Embryonic facial prominence (tissue), 1 donor: ENCODE measurements around the gene PCYT1B.
A peak's percentile ranks its signal among the peaks of the same experiment; 100 is the strongest.
"Not testable (repeated sequence)": the region's sequence is repeated elsewhere in the genome, so short reads cannot be mapped to it uniquely, and the experiment has no call there.

ENCODE experiments used
- DNase-seq: peaks from one replicate; pipeline ENCODE4 v3.0.0-alpha.2; 2016; ENCODE audit errors: extremely low spot score

PCYT1B gene

DNA sequence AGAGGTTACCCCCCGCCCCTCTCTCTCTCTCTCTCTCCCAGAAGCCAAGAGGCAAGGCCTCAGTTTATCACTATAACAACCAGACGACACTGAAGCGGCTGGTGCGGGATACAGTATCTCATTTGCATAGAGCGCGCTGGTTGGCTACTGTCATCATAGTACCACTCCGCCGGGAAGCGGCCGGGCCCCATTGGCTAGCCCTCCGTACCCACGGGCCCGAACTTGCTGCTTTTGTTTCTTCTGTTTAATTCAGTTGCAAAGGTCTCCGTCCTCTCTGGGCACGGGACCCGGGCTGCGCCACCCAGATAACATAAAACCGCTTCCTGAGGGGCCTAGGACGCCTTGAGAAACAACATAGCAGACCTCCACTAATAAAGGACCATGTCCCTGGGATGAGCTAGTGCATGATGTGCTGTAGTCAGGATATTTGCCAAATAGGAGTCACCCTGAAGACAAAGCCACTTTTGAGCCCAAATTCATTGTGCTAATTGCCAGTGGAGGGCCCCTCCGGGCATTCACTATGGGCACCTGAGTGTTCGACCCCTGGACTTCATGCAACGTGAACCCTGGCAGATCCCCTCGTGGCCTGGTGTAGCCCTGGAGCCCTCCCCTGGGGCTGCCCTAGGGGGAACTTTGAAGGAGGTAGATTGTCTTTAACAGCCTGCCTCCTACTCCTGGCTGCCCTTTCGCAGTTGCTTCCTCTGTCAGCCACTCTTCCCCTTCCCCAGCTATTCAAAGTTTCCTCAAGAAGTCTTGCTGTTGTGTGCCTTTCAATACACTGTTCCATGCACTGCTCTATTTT, at the start of gene PCYT1B:
TSS of gene PCYT1B (minus strand) at position 91 of the 802 bp plus-strand sequence. CDS start 242 bp downstream, outside the sequence.
- DNase-seq: peak; percentile 69

DNA sequence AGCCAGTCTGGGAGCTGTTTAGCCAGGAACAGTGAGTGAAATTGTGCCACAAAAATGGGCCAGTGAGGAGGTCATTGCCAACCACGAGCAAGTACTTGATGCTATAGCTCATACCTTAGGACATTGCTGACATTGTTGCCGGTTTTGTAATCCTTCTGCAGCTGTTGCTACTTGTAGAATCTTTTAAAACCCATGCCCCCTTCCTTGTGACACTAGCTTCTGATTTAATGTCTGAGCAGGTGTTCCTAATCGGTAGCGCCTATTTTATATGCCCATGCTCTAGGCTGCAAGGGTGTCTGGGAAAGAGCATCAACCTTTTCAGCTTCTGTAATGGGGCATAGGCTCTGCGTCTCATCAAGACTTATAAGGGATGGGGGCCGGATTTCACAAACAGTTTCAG, 49.1 kb upstream of the PCYT1B start:
- no peak for DNase-seq

DNA sequence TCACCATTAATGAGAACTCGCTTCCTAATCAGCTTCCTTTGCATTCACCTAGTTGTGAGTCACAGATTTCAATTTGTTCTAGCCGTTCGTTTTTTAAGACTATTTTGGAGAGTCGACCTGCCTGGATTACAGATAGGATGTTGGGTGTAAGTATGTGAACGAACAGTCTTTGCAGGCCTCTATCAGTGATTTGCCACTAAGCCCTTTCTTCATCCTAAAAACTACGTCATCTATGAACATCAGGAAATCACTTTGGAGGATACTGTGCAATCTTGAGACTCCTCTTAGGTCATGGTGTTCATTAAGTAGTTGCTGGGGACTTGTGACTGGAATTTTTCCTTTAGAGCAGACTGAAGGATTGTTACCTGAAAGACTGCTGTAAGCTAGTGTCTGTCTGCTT, 47.7 kb upstream of the PCYT1B start:
- DNase-seq: no peak

DNA sequence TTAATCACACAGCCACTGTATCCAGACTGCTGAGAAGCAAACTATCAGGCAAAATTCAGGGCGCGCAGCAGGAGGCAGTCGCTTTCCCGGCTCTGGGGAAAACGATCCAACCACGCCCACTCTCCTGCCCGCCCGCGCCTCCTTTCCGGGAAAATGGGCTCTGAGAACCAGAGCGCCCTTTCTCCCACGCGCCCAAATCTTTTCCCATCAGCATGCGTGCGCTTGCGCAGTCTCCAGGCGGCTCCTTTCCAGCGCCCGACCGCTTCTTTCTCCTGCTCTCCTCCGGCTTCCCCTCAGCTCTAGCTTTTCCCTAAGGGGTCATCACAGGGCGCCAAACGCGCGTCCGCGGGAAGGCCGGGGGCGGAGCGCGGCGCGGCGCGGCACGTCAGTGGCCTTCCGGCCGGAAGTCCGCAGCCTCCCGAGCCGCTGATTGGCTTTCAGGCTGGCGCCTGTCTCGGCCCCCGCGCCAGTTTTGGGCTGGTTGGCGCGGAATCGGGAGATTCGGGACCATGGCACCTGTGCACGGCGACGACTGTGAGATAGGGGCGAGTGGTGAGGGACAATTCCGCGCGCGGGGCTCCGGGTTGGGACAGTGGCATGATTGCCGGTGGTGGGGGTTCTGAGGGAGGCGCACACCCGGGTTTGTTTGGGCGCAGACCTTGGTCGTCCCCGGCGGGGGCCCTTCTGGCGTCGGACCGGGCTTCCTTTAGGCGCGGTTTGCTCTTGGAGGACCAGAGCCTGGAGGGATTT, 46.5 kb upstream of the PCYT1B start, which contains the start of gene POLA1:
TSS of gene POLA1 (plus strand) at position 466 of the 750 bp plus-strand sequence. CDS start at position 510, 44 bp downstream.
- peak; percentile 83 for DNase-seq

DNA sequence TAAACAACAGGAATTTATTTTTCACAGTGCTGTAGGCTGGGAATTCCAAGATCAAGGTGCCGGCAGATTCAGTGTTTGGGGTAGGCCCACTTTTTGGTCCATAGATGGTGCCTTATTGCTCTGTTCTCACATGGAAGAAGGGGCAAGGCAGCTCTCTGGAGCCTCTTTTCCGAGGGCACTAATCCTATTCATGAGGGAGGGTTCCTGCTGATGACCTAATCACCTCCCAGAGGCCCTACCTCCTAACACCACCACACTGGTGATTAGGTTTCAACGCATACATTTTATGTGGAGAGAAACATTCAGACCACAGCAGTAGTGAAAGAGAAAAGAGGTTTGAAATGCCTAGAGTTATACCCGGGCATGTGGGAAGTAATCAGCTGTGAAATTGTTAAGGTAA, 45.2 kb upstream of the PCYT1B start:
- no peak for DNase-seq

DNA sequence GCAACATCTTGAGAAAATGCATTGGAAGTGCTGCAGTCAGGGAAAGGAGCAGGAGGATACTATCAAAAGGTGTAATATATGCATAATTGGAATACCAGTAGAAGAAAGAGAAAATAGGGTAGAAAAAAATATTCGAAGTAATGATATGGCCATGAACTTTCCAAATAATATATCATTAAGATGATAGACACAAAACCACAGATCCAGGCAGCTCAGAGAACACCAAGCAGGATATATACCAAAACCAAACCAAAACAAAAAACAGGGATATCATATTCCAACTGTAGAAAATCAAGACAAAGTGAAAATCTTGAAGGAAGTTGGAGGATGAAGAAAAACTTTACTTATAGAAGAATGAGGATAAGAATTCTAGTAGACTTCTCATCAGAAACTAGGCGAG, 36.9 kb upstream of the PCYT1B start:
- no peak for DNase-seq

DNA sequence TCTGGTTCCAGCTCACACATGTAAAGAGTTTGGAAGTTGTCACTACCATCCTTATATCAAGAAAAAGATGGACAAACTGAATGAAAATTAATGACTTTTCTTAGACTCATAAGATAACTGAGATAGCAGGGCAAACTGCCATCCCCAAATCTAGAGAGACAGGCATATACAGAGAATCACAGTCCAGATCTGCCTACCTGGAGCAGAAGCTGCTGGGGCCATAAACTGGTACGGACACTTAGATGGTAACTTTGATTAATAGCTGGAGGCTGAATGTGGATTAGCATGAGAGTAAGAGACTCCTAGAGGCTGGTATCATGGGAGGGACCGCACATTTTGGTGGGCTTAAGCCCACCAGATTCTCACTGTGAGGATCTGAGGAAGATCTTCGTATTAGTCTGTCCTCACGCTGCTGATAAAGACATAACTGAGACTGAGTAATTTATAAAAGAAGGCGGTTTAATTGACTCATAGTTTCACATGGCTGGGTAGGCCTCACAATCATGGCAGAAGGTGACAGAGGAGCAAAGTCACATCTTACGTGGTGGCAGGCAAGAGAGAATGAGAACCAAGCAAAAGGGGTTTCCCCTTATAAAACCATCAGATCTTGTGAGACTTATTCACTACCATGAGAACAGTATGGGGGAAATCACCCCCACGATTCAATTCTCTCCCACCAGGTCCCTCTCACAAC, 35.7 kb upstream of the PCYT1B start:
- DNase-seq: no peak

DNA sequence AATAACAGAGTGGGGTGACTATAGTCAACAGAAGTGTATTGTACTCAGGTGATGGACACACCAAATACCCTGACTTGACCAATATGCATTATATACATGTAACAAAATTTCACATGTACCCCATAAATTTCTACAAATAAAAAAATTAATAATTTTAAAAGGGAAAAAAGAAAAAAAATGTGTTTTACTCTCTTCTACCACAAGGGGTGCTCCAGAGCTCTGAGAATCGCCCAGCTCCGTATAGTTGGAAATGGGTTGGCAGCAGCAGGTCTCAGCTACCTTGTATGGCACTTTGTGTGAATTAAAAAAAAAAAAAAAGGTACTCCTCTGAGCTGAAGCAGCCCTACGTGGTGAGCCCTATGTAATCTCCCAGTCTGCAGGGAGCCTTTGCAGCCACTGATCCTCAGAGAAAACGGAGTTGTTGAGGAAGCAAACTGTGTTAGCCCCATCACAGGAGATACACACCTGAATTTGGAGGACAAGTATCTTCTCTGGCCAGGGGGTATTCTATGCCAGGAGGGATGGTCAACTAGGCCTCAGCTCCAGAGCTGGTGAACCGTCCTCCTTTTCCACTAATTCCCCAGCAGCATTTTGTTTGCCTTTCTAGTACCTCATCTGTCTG, 29.4 kb upstream of the PCYT1B start:
- no peak for DNase-seq

DNA sequence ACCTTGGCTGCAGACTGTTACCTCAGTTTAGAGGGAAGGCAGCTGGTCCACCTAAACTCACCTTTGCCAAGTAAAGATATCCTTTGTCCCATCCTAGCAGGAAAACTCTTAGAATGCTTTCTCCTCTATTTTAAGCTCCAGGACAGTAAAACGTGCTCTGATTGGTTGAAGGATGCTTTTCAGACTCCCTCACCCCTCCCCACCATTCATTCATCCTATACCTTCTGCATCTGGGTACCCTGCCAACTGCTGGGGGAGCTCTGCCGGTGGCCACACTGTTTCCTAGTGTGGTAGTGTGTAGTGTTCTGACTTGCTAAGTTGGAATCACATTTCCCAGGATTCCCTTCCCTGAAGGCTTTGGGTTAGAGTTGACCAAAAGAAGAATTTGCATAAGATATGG, 26.3 kb upstream of the PCYT1B start:
- no peak for DNase-seq

DNA sequence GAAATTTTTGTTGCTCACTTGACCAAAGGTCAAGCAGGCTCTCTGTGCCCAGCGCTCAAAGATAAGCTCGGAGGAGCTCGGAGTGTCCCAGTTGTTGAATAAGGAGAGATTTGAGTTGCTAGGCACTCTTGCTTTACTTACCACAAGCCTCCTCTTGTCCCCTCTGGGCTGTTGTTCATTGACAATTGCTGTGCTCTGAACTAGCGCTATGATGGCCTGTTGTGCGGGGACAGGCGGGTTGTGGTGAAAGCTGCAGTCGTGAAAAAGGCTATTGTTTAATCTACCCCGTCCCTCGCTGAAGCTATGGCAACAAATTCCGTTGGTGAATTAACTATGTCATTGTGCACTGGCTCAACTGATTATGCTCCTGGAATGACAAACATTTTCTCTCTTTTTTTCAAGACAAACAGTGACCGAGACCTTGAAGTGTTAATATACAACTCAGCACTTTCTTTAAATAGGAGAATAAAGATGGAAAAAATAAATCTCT, 25.6 kb upstream of the PCYT1B start:
- no peak for DNase-seq

DNA sequence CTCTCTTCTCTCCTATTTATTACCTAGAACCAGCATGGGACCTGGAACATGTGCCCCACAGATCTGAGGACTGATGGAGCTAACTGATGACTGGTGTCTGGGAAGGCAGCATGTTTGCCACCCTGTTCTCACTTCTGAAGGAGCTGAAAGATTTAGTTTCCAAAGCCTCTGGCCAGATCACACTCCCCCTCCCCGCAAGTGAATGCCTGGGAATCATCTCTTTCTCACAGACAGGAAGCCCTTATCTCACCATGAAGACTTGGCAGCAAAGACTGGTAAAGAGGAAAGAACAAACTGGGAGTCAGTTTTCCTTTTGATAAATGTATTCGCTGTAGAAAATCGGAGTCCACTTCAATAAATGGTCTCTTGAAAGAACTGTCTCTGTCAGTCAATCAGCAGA, 21.0 kb upstream of the PCYT1B start:
- no peak for DNase-seq

DNA sequence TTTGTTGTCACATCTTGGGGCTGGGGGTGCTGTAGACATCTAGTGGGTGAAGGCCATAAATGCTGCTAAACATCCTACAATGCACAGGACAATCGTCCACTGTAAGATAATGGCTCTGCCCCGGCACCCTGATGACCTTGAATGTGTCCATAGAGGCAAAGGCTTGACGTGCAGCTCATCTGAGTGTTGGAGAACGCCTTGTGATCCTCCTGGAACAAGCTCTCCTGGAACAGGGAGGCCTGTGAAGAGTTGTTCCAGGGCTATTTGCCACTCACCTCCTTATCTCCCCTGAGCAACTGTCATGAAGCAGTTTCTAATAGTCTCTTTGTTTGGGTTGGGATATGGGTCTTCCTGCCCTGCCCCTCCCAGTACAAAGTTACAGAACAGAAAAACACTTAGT, 15.2 kb upstream of the PCYT1B start:
- DNase-seq: no peak

DNA sequence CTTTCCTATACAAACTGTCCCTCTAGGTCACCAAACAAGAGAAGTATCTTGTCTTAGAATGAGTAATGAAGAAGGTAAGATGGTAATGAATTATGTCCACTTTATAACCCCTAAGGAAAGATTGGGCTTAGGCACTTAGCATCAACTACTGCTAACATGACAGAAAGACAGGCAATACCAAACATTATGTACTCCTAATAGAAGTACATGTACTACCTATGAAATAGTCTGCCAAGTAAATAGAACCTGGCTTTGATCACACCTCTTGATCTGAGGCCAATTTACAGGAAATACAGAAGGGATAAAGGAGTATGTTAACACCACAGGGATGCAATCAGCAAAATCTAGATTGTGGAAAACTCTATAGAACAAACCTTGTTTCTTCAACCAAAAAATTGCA, 14.1 kb upstream of the PCYT1B start:
- DNase-seq: no peak

DNA sequence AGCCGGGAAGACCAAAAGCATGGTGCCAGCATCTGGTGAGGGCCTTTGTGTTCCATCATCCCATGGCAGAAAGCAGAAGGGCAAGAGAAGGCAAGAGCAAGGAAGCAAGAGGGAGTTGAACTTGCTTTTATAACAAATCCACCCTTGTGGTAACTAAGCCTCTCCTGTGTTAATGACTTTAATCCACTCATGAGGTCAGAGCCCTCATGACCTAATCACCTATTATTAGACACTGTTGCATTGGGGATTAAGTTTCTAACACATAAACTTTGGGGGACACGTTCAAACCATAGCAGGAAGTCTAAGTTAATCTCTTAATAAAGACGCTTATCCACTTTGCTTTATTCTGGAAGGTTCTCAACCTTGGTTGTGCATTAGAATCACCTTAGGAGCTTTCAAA, 12.5 kb upstream of the PCYT1B start:
- DNase-seq: no peak

DNA sequence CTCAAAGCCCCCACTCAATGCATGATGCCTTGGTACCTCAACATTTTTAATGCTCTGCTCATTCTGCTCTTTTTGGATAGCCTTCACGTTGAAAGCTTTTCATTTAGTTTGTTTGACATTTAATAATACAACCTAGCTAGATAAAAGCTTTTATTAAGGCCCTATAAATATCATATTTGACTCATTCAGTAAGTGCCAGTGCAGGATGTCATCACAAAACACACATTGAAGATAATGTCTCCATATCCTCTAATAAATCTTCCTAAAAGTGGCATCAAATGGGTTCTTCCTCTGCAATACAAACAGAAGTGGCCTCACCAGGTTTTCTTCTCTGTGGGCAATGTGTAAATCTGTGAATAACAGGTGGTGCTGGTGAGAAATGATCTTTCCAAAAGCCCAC, 12.0 kb upstream of the PCYT1B start:
- DNase-seq: no peak

DNA sequence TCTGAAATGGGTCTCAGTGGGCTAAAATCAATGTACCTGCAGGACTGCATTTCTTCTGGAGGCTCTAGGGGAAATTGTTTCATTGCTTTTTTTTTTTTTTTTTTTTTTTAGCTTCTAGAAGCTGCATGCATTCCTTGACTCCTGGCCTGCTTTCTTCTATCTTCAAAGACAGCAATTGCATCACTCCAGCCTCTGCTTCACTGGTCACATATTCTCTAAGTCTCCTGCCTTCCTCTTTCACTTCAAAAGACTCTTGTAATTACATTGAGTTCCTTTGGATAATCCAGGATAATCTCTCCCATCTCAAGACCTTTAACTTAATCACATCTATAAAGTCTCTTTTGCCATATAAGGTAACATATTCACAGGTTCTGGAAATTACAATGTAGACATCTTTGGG, 11.3 kb upstream of the PCYT1B start:
- no peak for DNase-seq

DNA sequence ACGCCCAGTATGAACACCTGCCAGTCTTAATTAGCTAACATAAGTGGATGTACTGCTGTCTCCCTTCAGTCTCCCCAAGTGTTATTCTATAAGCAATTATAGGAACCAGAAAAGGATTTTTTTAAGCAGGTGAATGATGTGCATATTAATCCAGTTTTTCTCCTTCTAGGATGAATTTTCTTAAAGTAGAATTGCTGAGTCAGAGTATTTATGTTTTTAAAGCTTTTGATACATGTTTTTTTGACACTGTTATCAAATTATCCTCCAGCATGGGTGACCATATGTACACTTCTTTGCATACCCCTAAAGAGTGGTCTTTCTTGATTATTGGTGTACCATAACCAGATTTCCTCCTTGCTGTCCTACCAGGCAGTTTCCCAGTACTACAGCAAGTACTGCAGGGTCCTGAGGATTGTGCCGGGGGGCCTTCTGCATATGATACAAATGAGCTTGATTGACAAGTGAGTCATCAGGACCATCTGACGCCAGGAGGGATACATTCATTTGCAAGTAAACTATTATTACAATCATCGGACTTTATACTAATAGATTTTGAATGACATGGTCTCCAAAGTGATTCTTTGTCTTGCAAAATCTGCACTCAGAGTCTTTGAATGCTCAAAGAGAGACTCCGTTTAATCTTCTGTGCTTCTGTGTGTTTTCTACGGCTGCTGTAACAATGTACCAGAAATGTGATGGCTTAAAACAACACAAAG, 10.7 kb upstream of the PCYT1B start:
- no peak for DNase-seq

DNA sequence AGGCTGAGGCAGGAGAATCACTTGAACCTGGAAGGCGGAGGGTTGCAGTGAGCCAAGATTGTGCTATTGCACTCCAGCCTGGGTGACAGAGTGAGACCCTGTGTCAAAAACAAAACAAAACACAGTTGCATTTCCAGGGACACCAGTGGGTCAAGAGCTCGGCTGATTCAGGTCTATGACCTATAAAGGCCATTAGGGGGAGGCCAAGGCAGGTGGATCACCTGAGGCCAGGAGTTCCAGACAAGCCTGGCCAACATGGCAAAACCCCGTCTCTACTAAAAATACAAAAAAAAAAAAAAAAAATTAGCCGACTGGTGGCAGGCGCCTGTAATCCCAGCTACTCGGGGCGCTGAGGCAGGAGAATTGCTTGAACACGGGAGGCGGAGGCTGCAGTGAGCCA, 8.5 kb upstream of the PCYT1B start:
- not testable (repeated sequence) for DNase-seq

DNA sequence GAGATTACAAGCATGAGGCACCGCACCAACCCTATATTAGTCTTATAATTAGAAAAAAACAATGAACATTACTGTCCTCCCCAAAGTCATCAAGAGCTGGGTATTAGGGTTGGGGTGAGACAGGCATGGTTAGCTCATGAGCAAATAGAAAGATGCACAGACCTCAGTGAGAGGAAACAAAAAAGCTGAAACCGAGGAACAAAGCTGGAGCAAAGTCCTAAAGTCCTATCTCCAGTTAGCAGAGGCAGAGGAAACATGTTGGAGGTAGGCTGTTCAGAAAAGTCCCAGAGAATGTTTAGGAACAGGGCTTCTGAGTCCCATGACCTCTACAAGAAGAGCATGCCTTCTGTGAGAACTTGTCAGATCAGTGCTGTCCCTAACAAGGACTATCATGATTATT, 4.6 kb upstream of the PCYT1B start:
- no peak for DNase-seq

DNA sequence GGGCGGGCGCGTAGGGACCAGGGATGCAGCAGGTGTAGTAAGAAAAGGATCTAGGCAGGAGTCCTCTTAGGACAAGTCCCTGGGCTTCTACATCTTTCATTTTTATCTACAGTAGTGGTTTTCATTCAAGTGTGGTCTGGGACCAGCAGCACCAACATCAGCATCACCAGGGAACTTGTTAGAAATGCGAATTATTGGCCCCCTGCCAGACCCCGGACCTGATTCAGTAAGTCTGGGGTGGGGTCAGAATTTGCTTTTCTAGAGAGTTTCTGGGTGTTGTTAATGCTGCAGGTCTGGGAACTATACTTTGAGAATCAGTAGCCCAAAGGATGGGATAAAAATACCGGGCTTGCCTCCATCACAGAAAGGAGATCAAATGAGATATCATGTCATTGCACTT, 1.3 kb upstream of the PCYT1B start:
- DNase-seq: no peak

DNA sequence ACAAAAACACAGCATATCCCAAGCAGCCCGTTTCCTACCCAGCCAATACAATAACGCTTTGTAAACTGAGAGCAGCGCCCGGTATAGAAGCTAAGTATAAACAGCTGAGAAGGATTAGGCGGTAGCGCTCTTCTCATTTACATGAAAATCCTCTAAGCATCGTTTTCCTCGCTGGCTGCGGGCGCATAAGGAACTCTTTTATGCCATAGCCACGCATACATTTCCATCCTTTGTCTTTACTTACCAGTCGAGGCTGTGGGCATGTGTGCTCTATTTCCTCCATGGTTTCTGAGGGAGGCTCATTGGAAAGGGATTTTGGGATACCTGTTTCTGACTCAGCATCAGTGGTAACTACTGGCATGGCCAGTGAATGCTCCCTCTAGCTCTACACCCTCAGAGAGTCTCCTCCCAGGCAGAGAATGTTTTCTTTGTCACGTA, 383 bp downstream of the PCYT1B start:
- peak; percentile 21 for DNase-seq
